Measurements from ENCODE around the gene LY6G5C. TPM values are rescaled to one million over a fixed set of nuclear protein-coding genes. Genes with fewer than 3 reads are reported as not detected.

LY6G5C gene
- polyA plus RNA-seq, 1 donor (not counting 4 experiments of a cell fraction or from before 2014, with no cell fraction given), result 0.58 TPM

DNA sequence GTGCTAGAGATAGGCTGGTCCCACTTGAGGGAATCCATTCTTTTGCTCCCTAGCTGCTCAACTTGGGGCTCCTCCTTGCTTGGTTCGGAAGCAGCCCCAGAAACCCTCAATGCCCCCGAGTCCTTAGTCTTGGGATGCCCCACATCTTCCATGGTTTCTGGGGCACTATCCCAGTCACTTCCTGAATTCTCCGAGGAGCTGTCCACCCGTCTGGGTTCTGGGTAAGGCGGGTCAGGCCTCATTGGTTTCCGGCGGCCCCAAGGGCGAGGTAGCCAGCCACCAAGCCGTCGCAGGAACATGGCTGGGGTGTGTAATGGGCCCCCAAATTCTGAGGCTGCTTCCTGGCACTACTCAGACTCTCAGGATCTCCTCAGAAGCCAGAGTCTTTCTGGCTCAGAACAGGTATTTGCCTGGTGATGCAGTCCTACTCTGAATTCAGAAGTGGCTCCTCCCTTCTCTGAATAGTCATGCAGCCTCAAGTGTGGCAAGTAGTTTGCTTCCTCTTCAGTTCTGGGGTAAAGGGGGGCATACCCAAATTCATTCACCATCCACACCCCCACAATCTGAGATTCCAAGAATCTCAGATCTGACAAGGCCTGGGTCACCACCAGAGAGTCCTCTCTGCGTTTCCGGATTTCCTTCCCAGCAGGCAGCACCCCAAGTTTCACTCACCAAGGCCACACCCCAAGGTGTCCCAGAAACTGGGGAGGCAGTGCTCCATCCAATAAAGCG lies 21.1 kb downstream of the LY6G5C start:
- Histone ChIP-seq H3K79me2 (ENCODE audit: control insufficient read depth, insufficient read depth, low read length) (peaks cover 31% of the 10 kb centered on the region), H3K4me3 (ENCODE audit: control insufficient read depth in 2 of 3, extremely low read depth in 1 of 3, insufficient read depth in 2 of 3, low read depth in 1 of 3, low read length in 3 of 3) (peak overlapping the region; percentile 46 to 97 (median 89)), H3K9me1 (ENCODE audit: control insufficient read depth, extremely low read depth, insufficient read depth, low read length) (no peaks in the 10 kb centered on the region), H3K9ac (ENCODE audit: control insufficient read depth, extremely low read depth, insufficient read depth, low read length) (peak overlapping the region; percentile 75), H3K4me1 (ENCODE audit: control insufficient read depth, extremely low read depth, insufficient read depth, low read length) (peaks cover 42% of the 10 kb centered on the region), H4K20me1 (ENCODE audit: control insufficient read depth, extremely low read depth, insufficient read depth, low read length) (no peaks in the 10 kb centered on the region), H3K27ac (ENCODE audit: control insufficient read depth, insufficient read depth, low read length) (peak overlapping the region; percentile 77), H3K27me3 (ENCODE audit: control insufficient read depth, extremely low read depth, insufficient read depth, low read length) (no peaks in the 10 kb centered on the region), H3K4me2 (ENCODE audit: control insufficient read depth, extremely low read depth, insufficient read depth, low read depth, low read length) (peak overlapping the region; percentile 96), H3K9me3 (ENCODE audit: control insufficient read depth, low read depth, low read length) (no peaks in the 10 kb centered on the region), H2AFZ (ENCODE audit: control insufficient read depth, low read length) (peak overlapping the region; percentile 22), H3K36me3 (ENCODE audit: control insufficient read depth in 2 of 2, extremely low read depth in 1 of 2, insufficient read depth in 2 of 2, low read length in 2 of 2) (peaks cover 8 to 10% of the 10 kb centered on the region in 2 experiments)
- no peak for TF ChIP-seq EZH2 (IDR thresholded peaks at IDR 0.05; ENCODE audit: low read length)
- TF ChIP-seq, protein P1, sequence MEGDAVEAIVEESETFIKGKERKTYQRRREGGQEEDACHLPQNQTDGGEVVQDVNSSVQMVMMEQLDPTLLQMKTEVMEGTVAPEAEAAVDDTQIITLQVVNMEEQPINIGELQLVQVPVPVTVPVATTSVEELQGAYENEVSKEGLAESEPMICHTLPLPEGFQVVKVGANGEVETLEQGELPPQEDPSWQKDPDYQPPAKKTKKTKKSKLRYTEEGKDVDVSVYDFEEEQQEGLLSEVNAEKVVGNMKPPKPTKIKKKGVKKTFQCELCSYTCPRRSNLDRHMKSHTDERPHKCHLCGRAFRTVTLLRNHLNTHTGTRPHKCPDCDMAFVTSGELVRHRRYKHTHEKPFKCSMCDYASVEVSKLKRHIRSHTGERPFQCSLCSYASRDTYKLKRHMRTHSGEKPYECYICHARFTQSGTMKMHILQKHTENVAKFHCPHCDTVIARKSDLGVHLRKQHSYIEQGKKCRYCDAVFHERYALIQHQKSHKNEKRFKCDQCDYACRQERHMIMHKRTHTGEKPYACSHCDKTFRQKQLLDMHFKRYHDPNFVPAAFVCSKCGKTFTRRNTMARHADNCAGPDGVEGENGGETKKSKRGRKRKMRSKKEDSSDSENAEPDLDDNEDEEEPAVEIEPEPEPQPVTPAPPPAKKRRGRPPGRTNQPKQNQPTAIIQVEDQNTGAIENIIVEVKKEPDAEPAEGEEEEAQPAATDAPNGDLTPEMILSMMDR (optimal IDR thresholded peaks at IDR 0.05 in 1 of 3, IDR thresholded peaks at IDR 0.05 in 1 of 3, conservative IDR thresholded peaks at IDR 0.05 in 1 of 3; ENCODE audit: extremely low read depth in 1 of 3, insufficient read depth in 2 of 3, low read length in 3 of 3), result no peak
- DNase-seq (ENCODE audit: low read depth, low spot score) (no peak), FAIRE-seq (no peak)
- dilution Hi-C loops (cut with MboI; ENCODE audit: extremely low pct_ligation_motif_present, low sequenced_read_pairs), result no loop called here

DNA sequence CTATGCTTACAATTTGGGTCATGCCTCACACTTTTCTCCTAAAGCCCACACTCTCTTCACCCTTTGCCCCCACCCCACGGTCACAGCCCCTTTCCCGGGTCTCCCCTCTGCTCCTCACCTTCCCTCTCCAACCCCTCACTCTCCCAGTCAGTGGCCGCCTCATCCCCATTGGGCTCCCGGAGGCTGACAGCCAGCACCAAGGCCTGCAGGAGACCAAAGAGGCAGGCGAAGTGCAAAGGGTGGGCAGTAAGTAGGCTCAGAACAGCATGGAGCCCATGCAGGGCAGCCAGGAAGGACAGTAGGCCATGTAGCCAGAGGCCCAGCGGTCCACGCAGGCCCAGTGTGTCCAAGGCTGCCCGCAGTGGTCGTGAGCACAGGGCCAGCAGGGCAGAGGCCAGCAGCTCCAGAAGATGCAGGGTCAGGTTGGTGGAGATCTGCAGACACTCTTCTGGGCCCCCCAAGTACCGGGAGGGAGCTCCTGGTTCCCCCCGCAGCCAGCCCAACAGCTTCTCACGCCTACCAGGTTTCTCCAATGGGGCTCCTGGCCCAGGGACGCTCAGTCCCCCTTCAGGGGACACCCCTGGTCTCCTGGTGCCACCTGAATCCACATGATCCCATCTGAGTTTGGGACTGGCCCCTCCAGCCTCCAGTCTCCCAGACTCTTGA lies 21.8 kb downstream of the LY6G5C start:
- Histone ChIP-seq H3K27ac (ENCODE audit: control insufficient read depth, insufficient read depth, low read length) (peak overlapping the region; percentile 77), H3K27me3 (ENCODE audit: control insufficient read depth, extremely low read depth, insufficient read depth, low read length) (no peaks in the 10 kb centered on the region), H3K79me2 (ENCODE audit: control insufficient read depth, insufficient read depth, low read length) (peaks cover 31% of the 10 kb centered on the region), H3K4me1 (ENCODE audit: control insufficient read depth, extremely low read depth, insufficient read depth, low read length) (peaks cover 36% of the 10 kb centered on the region), H3K4me3 (ENCODE audit: control insufficient read depth in 2 of 3, extremely low read depth in 1 of 3, insufficient read depth in 2 of 3, low read depth in 1 of 3, low read length in 3 of 3) (peak overlapping the region; percentile 46 to 97 (median 89)), H3K4me2 (ENCODE audit: control insufficient read depth, extremely low read depth, insufficient read depth, low read depth, low read length) (peak overlapping the region; percentile 96), H3K9me1 (ENCODE audit: control insufficient read depth, extremely low read depth, insufficient read depth, low read length) (no peaks in the 10 kb centered on the region), H3K9ac (ENCODE audit: control insufficient read depth, extremely low read depth, insufficient read depth, low read length) (peak overlapping the region; percentile 75), H4K20me1 (ENCODE audit: control insufficient read depth, extremely low read depth, insufficient read depth, low read length) (no peaks in the 10 kb centered on the region), H3K36me3 (ENCODE audit: control insufficient read depth in 2 of 2, extremely low read depth in 1 of 2, insufficient read depth in 2 of 2, low read length in 2 of 2) (peaks cover 8 to 10% of the 10 kb centered on the region in 2 experiments), H3K9me3 (ENCODE audit: control insufficient read depth, low read depth, low read length) (no peaks in the 10 kb centered on the region), H2AFZ (ENCODE audit: control insufficient read depth, low read length) (no peak overlapping the region)
- dilution Hi-C loops (cut with MboI; ENCODE audit: extremely low pct_ligation_motif_present, low sequenced_read_pairs), result no loop called here
- TF ChIP-seq EZH2 (IDR thresholded peaks at IDR 0.05; ENCODE audit: low read length), result no peak
- TF ChIP-seq, protein P1 (optimal IDR thresholded peaks at IDR 0.05 in 1 of 3, IDR thresholded peaks at IDR 0.05 in 1 of 3, conservative IDR thresholded peaks at IDR 0.05 in 1 of 3; ENCODE audit: extremely low read depth in 1 of 3, insufficient read depth in 2 of 3, low read length in 3 of 3), result no peak
- no peak for FAIRE-seq
- DNase-seq (ENCODE audit: low read depth, low spot score), result no peak

Measured in keratinocyte (primary cell).